ENCODE measurements around the gene RELN. TPM values are rescaled to one million over a fixed set of nuclear protein-coding genes. Genes with fewer than 3 reads are reported as not detected.

Gene RELN
- total and polyA plus RNA-seq, 2 of the 13 experiments (the other 11 are each of a cell fraction or from before 2014, with no cell fraction given): 315 to 332 TPM

GRCh38 chr7:103866919-103867318 is 122.5 kb downstream of the RELN start (continued):
- TF ChIP-seq LRRFIP1 (CRISPR knock-in tag; conservative IDR thresholded peaks at IDR 0.05) (no peak), TFAP4 (IDR thresholded peaks at IDR 0.05; ENCODE audit: borderline replicate concordance, low read depth) (peak; percentile 83), TEAD2 (CRISPR knock-in tag; IDR thresholded peaks at IDR 0.05) (no peak), GPN1 (CRISPR knock-in tag; IDR thresholded peaks at IDR 0.05; ENCODE audit: borderline replicate concordance) (no peak), AGO1 (IDR thresholded peaks at IDR 0.05; ENCODE audit: low read depth, low read length, poor library complexity, severe bottlenecking) (no peak), ARID3A (IDR thresholded peaks at IDR 0.05; ENCODE audit: low read depth, low read length) (peak; percentile 82), CEBPB (IDR thresholded peaks at IDR 0.05; ENCODE audit: borderline replicate concordance, low read depth, low read length) (no peak), BCL3 (CRISPR knock-in tag; IDR thresholded peaks at IDR 0.05) (no peak), MIXL1 (CRISPR knock-in tag; IDR thresholded peaks at IDR 0.05) (peak; percentile 80), FOXA1 (IDR thresholded peaks at IDR 0.05) (no peak), FOXA1 (CRISPR knock-in tag; IDR thresholded peaks at IDR 0.05) (peak; percentile 74), TCF7L2 (IDR thresholded peaks at IDR 0.05; ENCODE audit: low read depth, low read length) (no peak), ZNF775 (CRISPR knock-in tag; IDR thresholded peaks at IDR 0.05; ENCODE audit: borderline replicate concordance) (no peak), HMG20A (CRISPR knock-in tag; IDR thresholded peaks at IDR 0.05; ENCODE audit: borderline replicate concordance) (peak; percentile 60; the same call in 1 of the 2 replicates), SIX4 (CRISPR knock-in tag; IDR thresholded peaks at IDR 0.05) (peak; percentile 94), SRF (IDR thresholded peaks at IDR 0.05; ENCODE audit: low read depth, low read length) (no peak), ASH2L (IDR thresholded peaks at IDR 0.05; ENCODE audit: insufficient read length, low read depth, low read length) (no peak), SNAPC5 (CRISPR knock-in tag; IDR thresholded peaks at IDR 0.05; ENCODE audit: borderline replicate concordance) (peak; percentile 62; the same call in 1 of the 2 replicates), FOXA3 (CRISPR knock-in tag; IDR thresholded peaks at IDR 0.05) (peak; percentile 95), ZNF572 (CRISPR knock-in tag; IDR thresholded peaks at IDR 0.05) (no peak), SNRNP70 (IDR thresholded peaks at IDR 0.05; ENCODE audit: low read depth, low read length) (no peak), SMYD3 (CRISPR knock-in tag; IDR thresholded peaks at IDR 0.05) (0 out of 2 replicates have a peak, but pooled peaks have one; percentile 48), TARDBP (CRISPR knock-in tag; IDR thresholded peaks at IDR 0.05) (0 out of 2 replicates have a peak, but pooled peaks have one; percentile 32), BCL6 (CRISPR knock-in tag; IDR thresholded peaks at IDR 0.05) (peak; percentile 56), ZFP37 (CRISPR knock-in tag; IDR thresholded peaks at IDR 0.05; ENCODE audit: borderline replicate concordance) (no peak), ZNF260 (CRISPR knock-in tag; IDR thresholded peaks at IDR 0.05; ENCODE audit: borderline replicate concordance, low read depth) (no peak), HNRNPUL1 (IDR thresholded peaks at IDR 0.05; ENCODE audit: low read depth, low read length) (no peak; the same call in 1 of the 2 replicates)
